ENCODE measurements around the gene WDR1.

WDR1 gene

DNA sequence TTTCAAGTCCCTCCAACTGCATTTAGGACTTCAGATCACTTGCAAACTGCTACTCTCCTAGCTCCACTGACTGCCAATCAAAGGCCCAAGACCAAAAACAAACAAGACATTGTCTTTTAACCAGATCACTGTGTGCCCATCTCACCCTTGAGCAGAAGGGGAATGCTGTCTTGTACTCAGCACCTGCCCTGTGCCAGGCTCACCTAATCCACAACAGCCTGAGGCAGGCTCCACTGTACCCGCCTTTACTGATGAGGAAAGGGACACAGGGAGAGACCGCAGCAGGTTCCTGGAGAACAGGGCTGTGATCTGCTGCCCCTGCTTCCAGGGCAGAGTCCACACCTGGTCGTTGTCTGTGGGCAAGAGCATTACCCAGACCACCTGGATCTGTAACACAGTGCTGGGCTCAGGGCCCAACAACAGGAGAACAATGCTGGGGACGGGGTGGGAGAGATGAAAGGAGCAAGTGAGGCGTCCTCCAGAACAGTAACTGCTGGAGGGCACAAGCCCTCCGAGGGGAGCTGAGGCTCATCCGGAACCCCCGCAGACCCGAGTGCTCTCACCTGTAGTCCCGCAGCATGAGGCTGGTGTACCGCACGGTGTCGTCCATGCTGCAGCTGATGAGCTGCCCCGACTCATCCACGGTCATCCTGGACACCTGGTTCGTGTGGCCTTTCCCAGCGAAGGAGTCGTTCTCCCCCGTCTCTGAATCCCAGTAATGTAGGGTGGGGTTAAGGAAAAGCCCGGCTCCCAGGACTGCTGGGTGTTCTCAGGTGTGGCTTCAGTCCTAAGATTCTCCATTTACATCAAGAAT, 33.9 kb downstream of the WDR1 start:
- TF ChIP-seq, protein P1, sequence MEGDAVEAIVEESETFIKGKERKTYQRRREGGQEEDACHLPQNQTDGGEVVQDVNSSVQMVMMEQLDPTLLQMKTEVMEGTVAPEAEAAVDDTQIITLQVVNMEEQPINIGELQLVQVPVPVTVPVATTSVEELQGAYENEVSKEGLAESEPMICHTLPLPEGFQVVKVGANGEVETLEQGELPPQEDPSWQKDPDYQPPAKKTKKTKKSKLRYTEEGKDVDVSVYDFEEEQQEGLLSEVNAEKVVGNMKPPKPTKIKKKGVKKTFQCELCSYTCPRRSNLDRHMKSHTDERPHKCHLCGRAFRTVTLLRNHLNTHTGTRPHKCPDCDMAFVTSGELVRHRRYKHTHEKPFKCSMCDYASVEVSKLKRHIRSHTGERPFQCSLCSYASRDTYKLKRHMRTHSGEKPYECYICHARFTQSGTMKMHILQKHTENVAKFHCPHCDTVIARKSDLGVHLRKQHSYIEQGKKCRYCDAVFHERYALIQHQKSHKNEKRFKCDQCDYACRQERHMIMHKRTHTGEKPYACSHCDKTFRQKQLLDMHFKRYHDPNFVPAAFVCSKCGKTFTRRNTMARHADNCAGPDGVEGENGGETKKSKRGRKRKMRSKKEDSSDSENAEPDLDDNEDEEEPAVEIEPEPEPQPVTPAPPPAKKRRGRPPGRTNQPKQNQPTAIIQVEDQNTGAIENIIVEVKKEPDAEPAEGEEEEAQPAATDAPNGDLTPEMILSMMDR (conservative IDR thresholded peaks at IDR 0.05; ENCODE audit: low read depth, low read length), result no peak
- DNase-seq (ENCODE audit: low read depth), result no peak

DNA sequence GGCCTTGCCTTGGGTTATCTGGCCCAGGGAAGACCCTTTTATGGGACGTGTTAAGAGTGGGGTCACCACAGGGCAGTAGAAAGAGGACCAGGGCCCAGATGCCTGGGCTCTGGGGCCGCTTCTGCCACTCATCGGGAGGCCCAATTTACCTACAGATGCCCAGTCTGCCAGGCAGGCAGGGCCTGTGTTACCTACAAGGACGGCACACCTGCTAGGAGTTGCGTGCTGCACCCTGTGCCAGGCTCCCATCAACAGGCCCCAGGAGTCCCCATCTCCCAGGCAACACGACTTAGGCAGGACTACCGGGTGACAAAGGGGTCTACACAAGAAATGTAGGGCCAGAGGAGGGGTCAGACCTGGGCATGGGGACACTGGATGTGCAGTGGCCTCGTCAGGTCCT, 34.6 kb downstream of the WDR1 start:
- TF ChIP-seq, protein P1 (conservative IDR thresholded peaks at IDR 0.05; ENCODE audit: low read depth, low read length), result no peak
- no peak overlapping the region for H3K4me3 ChIP-seq (ENCODE audit: low read length)
- DNase-seq (ENCODE audit: low read depth), result no peak

More for the DNA sequence above, 33.9 kb downstream of the WDR1 start:
- H3K4me3 ChIP-seq (ENCODE audit: low read length), result no peak overlapping the region

DNA sequence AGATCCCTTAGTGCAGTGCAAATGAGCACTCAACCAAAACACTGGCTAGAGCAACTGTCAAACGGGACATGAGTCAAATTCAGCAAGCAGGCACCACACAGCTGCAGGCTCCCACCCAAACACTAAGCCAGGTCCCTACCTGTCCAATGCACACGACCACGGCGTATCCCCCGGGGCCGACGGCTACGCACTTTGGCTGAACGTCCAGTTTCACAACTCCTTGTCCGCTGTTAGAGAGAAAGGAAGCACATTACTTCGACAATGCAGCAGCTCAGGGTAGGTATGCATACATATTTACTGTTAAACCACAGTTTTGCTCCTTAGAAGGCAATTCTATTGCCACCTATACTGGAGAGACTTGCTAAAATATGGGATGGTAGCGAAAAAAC, 35.4 kb downstream of the WDR1 start:
- H3K4me3 ChIP-seq (ENCODE audit: low read length), result no peak overlapping the region

DNA sequence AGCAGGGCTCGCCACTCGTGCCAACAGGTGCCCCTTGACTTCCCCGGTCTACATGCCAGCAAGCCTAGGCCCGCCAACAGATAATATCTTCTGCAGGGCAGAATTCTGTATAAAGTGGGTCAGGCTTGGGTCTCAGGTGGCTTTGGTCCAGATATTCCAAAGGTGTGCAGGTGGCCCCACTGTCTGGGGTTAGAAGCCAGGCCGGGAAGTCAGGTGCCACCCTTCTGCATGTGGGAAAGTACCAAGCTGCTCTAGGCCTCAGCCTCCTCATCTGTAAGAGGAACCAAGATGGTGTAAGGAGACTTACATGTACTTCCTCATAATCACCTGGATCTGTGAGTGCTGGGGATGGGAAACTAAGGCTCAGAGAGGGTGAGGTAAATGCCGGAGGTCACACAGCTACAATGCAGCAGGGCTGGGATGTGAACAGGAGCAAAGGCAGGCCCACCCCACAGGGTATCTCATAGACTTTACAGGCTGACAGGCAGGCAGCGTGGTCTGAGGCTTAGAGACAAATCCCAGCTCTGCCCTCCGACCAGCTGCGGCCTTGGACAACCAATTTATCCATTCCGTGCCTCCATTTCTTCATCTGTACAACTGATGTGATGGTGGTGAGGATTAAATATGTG, 35.9 kb downstream of the WDR1 start:
- DNase-seq (ENCODE audit: low read depth), result no peak
- TF ChIP-seq, protein P1 (conservative IDR thresholded peaks at IDR 0.05; ENCODE audit: low read depth, low read length), result no peak
- H3K4me3 ChIP-seq (ENCODE audit: low read length), result no peak overlapping the region

More for the DNA sequence above, 35.4 kb downstream of the WDR1 start:
- TF ChIP-seq, protein P1 (conservative IDR thresholded peaks at IDR 0.05; ENCODE audit: low read depth, low read length), result no peak
- no peak for DNase-seq (ENCODE audit: low read depth)

DNA sequence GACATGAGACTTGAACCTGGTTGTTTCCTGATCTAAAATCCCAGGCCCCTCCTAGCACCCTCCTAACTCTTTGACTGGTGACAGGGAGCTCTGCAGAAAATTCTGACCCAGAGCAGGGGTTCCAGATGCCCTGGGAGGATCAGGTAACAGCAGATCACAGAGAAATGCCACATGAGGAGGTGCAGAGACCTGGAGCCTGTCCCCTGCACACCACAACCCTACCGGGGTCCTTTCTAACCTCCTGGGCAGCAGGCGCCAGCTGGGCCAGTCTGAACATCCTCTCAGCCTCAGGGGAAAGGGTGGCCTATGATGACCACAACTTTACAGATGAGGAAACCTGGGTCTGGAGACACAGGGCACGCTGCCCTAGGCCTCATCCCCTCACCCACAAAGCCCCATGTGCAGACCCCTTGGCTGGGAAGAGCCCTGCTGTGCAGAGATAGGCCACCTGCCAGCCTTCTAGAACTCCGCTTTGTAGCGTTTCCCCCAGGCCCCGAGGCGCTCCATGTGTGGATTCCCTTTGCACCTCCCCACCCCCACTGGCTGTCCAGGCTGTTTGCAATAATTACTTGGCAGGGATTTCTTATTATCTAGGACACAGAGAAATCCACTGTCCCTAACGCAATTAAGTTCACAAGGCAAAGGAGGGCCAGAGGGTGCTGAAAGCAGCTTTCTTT, 36.5 kb downstream of the WDR1 start:
- TF ChIP-seq, protein P1 (conservative IDR thresholded peaks at IDR 0.05; ENCODE audit: low read depth, low read length), result no peak
- no peak for DNase-seq (ENCODE audit: low read depth)
- H3K4me3 ChIP-seq (ENCODE audit: low read length), result no peak overlapping the region

DNA sequence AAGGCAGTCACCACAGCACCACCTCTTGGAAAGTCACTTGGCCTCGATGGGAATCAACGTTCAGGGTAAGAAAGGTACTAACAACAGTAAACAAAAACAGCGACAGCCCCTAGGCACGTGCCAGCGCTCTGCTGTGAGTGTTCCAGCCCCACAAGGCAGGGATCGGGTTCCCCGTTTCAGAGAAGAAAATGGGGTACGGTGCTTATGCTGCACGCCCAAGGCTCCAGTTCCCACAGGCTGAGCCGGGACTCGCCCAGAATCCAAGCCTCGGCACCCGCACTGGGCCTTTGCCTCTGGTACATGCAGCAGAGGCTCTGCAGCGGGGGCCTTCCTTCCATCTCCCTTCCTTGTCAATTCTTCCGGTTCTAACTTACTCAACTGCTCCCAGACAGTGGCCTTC, 37.3 kb downstream of the WDR1 start:
- no peak overlapping the region for H3K4me3 ChIP-seq (ENCODE audit: low read length)
- TF ChIP-seq, protein P1 (conservative IDR thresholded peaks at IDR 0.05; ENCODE audit: low read depth, low read length), result no peak
- no peak for DNase-seq (ENCODE audit: low read depth)
